Uterus (tissue), 4 donors: ENCODE results near the gene LENEP. TPM values are rescaled to one million over a fixed set of nuclear protein-coding genes. Genes with fewer than 3 reads are reported as not detected.

Experiments used
- DNase-seq, 2 donors: peaks; one replicate each; pipeline ENCODE4 v3.0.0-alpha.2; 2019 to 2020
- H3K27ac ChIP-seq, 2 donors: fragments of 200-600 bp; sonication (generic); 1 replicate in 1 of 2; 2 replicates in 1 of 2; pipeline ENCODE4 v1.5.1; 2016 to 2018
- H3K27me3 ChIP-seq, 2 donors: fragments of 200-600 bp; sonication (generic); one replicate each; pipeline ENCODE4 v1.5.1; 2018 to 2019; ENCODE audit warnings: control low read depth in 1 of 2
- H3K36me3 ChIP-seq, 2 donors: fragments of 200-600 bp; sonication (generic); one replicate each; pipeline ENCODE4 v1.5.1; 2019; ENCODE audit warnings: control low read depth in 1 of 2
- H3K4me1 ChIP-seq, 2 donors: fragments of 200-600 bp; sonication (generic); one replicate each; pipeline ENCODE4 v1.5.1; 2018 to 2019; ENCODE audit warnings: control low read depth in 1 of 2
- H3K4me3 ChIP-seq, 2 donors: fragments of 200-600 bp; sonication (generic); 1 replicate in 1 of 2; 2 replicates in 1 of 2; pipeline ENCODE4 v1.5.1; 2018 to 2019; ENCODE audit warnings: mild to moderate bottlenecking in 1 of 2
- H3K9me3 ChIP-seq, 2 donors: fragments of 200-600 bp; sonication (generic); one replicate each; pipeline ENCODE4 v1.5.1; 2019; ENCODE audit warnings: control low read depth in 1 of 2
- CTCF ChIP-seq, 4 experiments: fragments of 200-600 bp in 2 of 4; fragments of 450-650 bp in 2 of 4; sonication (generic) in 2 of 4; IDR thresholded peaks; one replicate each; pipeline ENCODE4 v1.5.1; 2016 to 2019; ENCODE audit warnings: antibody characterized with exemption in 4 of 4, mild to moderate bottlenecking in 2 of 4, moderate library complexity in 1 of 4
- POLR2A ChIP-seq, 2 donors: fragments of 450-650 bp; IDR thresholded peaks; one replicate each; pipeline ENCODE4 v1.6.1; 2016; ENCODE audit warnings: antibody characterized with exemption in 2 of 2, mild to moderate bottlenecking in 1 of 2, moderate library complexity in 1 of 2
- intact Hi-C: fragments of 100-400 bp; cut with DNase I; formaldehyde crosslinking; loops from one replicate; pipeline ENCODE4 v1.15.1; 2023; ENCODE audit warnings: low total_unique reads
- total RNA-seq, 4 donors: library from RNA; depleted of rRNA in 3 of 4; stranded (reverse); fragments of >200 nt in 3 of 4; gene quantifications; one replicate each; pipeline versions ENCODE4 v1.1.0 to v1.2.4, GENCODE V29; 2014 to 2023
- donor health status: DM: yes; HTN: yes; CAD: no.

The LENEP gene
- total RNA-seq, 4 donors from 2014 or later: 0.83 TPM; not detected in 3

GRCh38 chr1:155030243-155030795 is 36.9 kb downstream of the LENEP start:
- TF ChIP-seq CTCF (IDR thresholded peaks at IDR 0.05) (no peak), POLR2A (IDR thresholded peaks at IDR 0.05) (no peak)
- H3K36me3 ChIP-seq: no peaks in the 10 kb centered on the region
- no peak overlapping the region for H3K27ac ChIP-seq
- no peak overlapping the region for H3K4me3 ChIP-seq
- intact Hi-C loops: no loop called here
- H3K27me3 ChIP-seq: no peaks in the 10 kb centered on the region
- H3K9me3 ChIP-seq: no peaks in the 10 kb centered on the region
- no peaks in the 10 kb centered on the region for H3K4me1 ChIP-seq
- DNase-seq: no peak

GRCh38 chr1:155030899-155031298 is 37.5 kb downstream of the LENEP start:
- no peaks in the 10 kb centered on the region for H3K27me3 ChIP-seq
- no peaks in the 10 kb centered on the region for H3K9me3 ChIP-seq
- no peaks in the 10 kb centered on the region for H3K4me1 ChIP-seq
- H3K27ac ChIP-seq: no peak overlapping the region
- H3K4me3 ChIP-seq: no peak overlapping the region
- intact Hi-C loops: no loop called here
- TF ChIP-seq CTCF (IDR thresholded peaks at IDR 0.05): no peak
- no peak for TF ChIP-seq POLR2A (IDR thresholded peaks at IDR 0.05)
- no peak for DNase-seq
- no peaks in the 10 kb centered on the region for H3K36me3 ChIP-seq

GRCh38 chr1:155032886-155033285 is 39.5 kb downstream of the LENEP start:
- no peaks in the 10 kb centered on the region for H3K27me3 ChIP-seq
- H3K27ac ChIP-seq: no peak overlapping the region
- H3K9me3 ChIP-seq: no peaks in the 10 kb centered on the region
- intact Hi-C loops: no loop called here
- H3K4me1 ChIP-seq: no peaks in the 10 kb centered on the region
- H3K36me3 ChIP-seq: no peaks in the 10 kb centered on the region
- TF ChIP-seq CTCF (IDR thresholded peaks at IDR 0.05): no peak
- TF ChIP-seq POLR2A (IDR thresholded peaks at IDR 0.05): no peak
- no peak overlapping the region for H3K4me3 ChIP-seq
- no peak for DNase-seq

GRCh38 chr1:155033524-155033923 is 40.1 kb downstream of the LENEP start, which contains the start of the genes DCST1 and DCST2:
Gene DCST1, plus strand, starts transcription at chr1:155033824. Its CDS starts 213 bp downstream, at chr1:155034037.
Gene DCST2, minus strand, starts transcription at chr1:155033781. Its CDS starts 80 bp downstream, at chr1:155033701.
- Histone ChIP-seq H3K27ac (no peak within 1 kb of the TSS), H3K27me3 (no peaks in the 10 kb centered on the region), H3K36me3 (no peaks in the 10 kb centered on the region), H3K4me3 (no peak within 1 kb of the TSS), H3K9me3 (no peaks in the 10 kb centered on the region), H3K4me1 (no peaks in the 10 kb centered on the region)
- intact Hi-C loops: no loop called here
- DNase-seq: no peak
- TF ChIP-seq CTCF (IDR thresholded peaks at IDR 0.05): no peak
- TF ChIP-seq POLR2A (IDR thresholded peaks at IDR 0.05): no peak

- no peak overlapping the region for H3K27ac ChIP-seq
- no peaks in the 10 kb centered on the region for H3K4me1 ChIP-seq
- no peaks in the 10 kb centered on the region for H3K9me3 ChIP-seq
- DNase-seq: no peak
- no peak overlapping the region for H3K4me3 ChIP-seq
- no peak for TF ChIP-seq POLR2A (IDR thresholded peaks at IDR 0.05)
- no peak for TF ChIP-seq CTCF (IDR thresholded peaks at IDR 0.05)
- no peaks in the 10 kb centered on the region for H3K27me3 ChIP-seq
- intact Hi-C loops: no loop called here
- no peaks in the 10 kb centered on the region for H3K36me3 ChIP-seq
Observed at GRCh38 chr1:155034318-155035208, 41.2 kb downstream of the LENEP start.
